PC-3 (cell line): ENCODE results near the gene SGTA. TPM values are rescaled to one million over a fixed set of nuclear protein-coding genes. Genes with fewer than 3 reads are reported as not detected.

Source experiments
- ATAC-seq: fragments of 200-7000 bp; cut with Tn5 transposase; 2 replicates; pipeline ENCODE4 v1.9.1; 2020; ENCODE audit warnings: mild to moderate bottlenecking, moderate library complexity
- BruUV-seq: library from RNA; stranded (reverse); fragments of 400-500 nt; replicated peaks from 2 replicates; lab custom pipeline; 2021; lab: Mats Ljungman, UMichigan
- CTCF ChIA-PET: fragments of 300-600 bp; sonication (Branson Sonifier 250); formaldehyde crosslinking; loops from one replicate; lab custom pipeline; 2022; ENCODE audit warnings: antibody characterized with exemption; lab: Charles Lee
- POLR2A ChIA-PET: fragments of 300-600 bp; sonication (Branson Sonifier 250); formaldehyde crosslinking; loops from one replicate; lab custom pipeline; 2022; ENCODE audit warnings: antibody characterized with exemption; ENCODE audit not compliant: unreplicated experiment; lab: Charles Lee
- DNase-seq: peaks from one replicate; pipeline ENCODE4 v3.0.0-alpha.2; 2015
- H2AFZ ChIP-seq: fragments of 300-600 bp; sonication (generic); 2 replicates; pipeline ENCODE4 v1.6.0; 2016; ENCODE audit warnings: antibody characterized with exemption, low read length
- H3F3A ChIP-seq: fragments of 300-600 bp; sonication (generic); one replicate; pipeline ENCODE4 v1.6.0; 2017; ENCODE audit warnings: antibody characterized with exemption, low read length, control low read depth, mild to moderate bottlenecking; ENCODE audit not compliant: unreplicated experiment
- H3K27ac ChIP-seq: fragments of 300-600 bp; sonication (generic); 2 replicates; pipeline ENCODE4 v1.5.1; 2016; ENCODE audit warnings: mild to moderate bottlenecking, low read length
- H3K27me3 ChIP-seq: fragments of 300-600 bp; sonication (generic); 2 replicates; pipeline ENCODE4 v1.6.1; 2016; ENCODE audit warnings: low read length, mixed read lengths
- H3K36me3 ChIP-seq: fragments of 300-600 bp; sonication (generic); 2 replicates; pipeline ENCODE4 v1.6.1; 2016; ENCODE audit warnings: low read depth, mixed run types, low read length, mixed read lengths
- H3K4me1 ChIP-seq: fragments of 300-600 bp; sonication (generic); 2 replicates; pipeline ENCODE4 v1.5.1; 2016; ENCODE audit warnings: low read length; ENCODE audit not compliant: insufficient read depth
- H3K4me2 ChIP-seq: fragments of 300-600 bp; sonication (generic); 2 replicates; pipeline ENCODE4 v1.6.0; 2016; ENCODE audit warnings: low read length
- H3K4me3 ChIP-seq: fragments of 300-600 bp; sonication (generic); 2 replicates; pipeline ENCODE4 v1.5.1; 2016; ENCODE audit warnings: mild to moderate bottlenecking, low read length, mixed read lengths
- H3K79me2 ChIP-seq: fragments of 300-600 bp; sonication (generic); 2 replicates; pipeline ENCODE4 v1.6.1; 2017; ENCODE audit warnings: low read length, mixed read lengths
- H3K9ac ChIP-seq: fragments of 300-600 bp; sonication (generic); 2 replicates; pipeline ENCODE4 v1.6.0; 2016; ENCODE audit warnings: mild to moderate bottlenecking, low read length
- H3K9me2 ChIP-seq: fragments of 300-600 bp; sonication (generic); replicated peaks from 2 replicates; pipeline ENCODE4 v1.6.1; 2016; ENCODE audit warnings: mixed run types, low read length, mixed read lengths
- H3K9me3 ChIP-seq: fragments of 300-600 bp; sonication (generic); 2 replicates; pipeline ENCODE4 v1.6.1; 2016; ENCODE audit warnings: low read length, mixed read lengths
- H4K20me1 ChIP-seq: fragments of 300-600 bp; sonication (generic); 2 replicates; pipeline ENCODE4 v1.6.1; 2016; ENCODE audit warnings: low read length, mixed read lengths
- CTCF ChIP-seq: fragments of 300-600 bp; sonication (generic); conservative IDR thresholded peaks from 2 replicates; pipeline ENCODE4 v1.5.1; 2017; ENCODE audit warnings: antibody characterized with exemption, low read depth, mild to moderate bottlenecking, low read length
- EZH2 ChIP-seq: fragments of 300-600 bp; sonication (generic); IDR thresholded peaks from one replicate; pipeline ENCODE4 v1.6.1; 2017; ENCODE audit warnings: antibody characterized with exemption, mild to moderate bottlenecking, low read length; ENCODE audit not compliant: unreplicated experiment
- EZH2phosphoT487 ChIP-seq: fragments of 300-600 bp; sonication (generic); IDR thresholded peaks from 2 replicates; pipeline ENCODE4 v1.6.1; 2018; ENCODE audit warnings: mild to moderate bottlenecking, antibody characterized with exemption, low read length, borderline replicate concordance
- intact Hi-C: fragments of 100-400 bp; cut with micrococcal nuclease; formaldehyde crosslinking; loops from 2 replicates; pipeline ENCODE4 v1.9.0; 2023
- total RNA-seq: library from RNA; depleted of rRNA; stranded (reverse); fragments of >200 nt; gene quantifications from 2 replicates; pipeline ENCODE4 v1.2.3, GENCODE V29; 2014

SGTA gene
- total RNA-seq, 1 experiment from 2014 or later: 78.6 TPM

DNA sequence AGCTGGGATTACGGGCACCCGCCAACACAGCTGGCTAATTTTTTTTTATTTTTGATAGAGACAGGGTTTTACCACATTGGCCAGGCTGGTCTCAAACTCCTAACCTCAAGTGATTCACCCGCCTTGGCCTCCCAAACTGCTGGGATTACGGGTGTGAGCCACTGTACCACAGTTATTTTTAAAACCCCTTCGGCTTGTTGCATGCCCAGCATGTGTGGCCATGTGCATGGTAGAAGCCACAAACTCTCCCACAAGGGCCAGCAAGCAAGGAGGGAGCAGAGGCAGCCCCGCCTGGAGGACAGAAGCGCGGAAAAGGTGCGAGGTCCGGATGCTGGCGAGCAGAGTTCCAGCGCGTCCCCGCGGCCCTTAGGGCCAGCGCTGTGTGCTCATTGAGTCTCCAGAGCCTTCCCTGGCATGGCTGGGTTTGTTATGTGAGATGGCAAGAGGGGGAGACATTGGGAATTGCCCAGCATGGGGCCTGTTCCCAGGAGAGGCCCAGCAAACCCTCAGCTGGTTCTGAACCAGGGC is 15.1 kb upstream of the SGTA start:
- Histone ChIP-seq H3K9me3 (no peaks in the 10 kb centered on the region), H3K79me2 (no peaks in the 10 kb centered on the region), H3K27me3 (no peaks in the 10 kb centered on the region), H3K4me2 (no peak overlapping the region), H3K36me3 (no peaks in the 10 kb centered on the region; the same call in none of the 2 replicates), H3F3A (no peaks in the 10 kb centered on the region), H3K9ac (no peak overlapping the region), H4K20me1 (no peaks in the 10 kb centered on the region), H3K27ac (no peak overlapping the region), H3K9me2 (no peaks in the 10 kb centered on the region), H3K4me1 (no peaks in the 10 kb centered on the region), H2AFZ (no peak overlapping the region), H3K4me3 (no peak overlapping the region)
- TF ChIP-seq EZH2phosphoT487 (no peak), EZH2 (no peak), CTCF (no peak)
- intact Hi-C loops: no loop called here
- ChIA-PET CTCF (no interaction called here), POLR2A (no interaction called here)
- DNase-seq: no peak
- no TSS peak for BruUV-seq
- no peak for ATAC-seq

DNA sequence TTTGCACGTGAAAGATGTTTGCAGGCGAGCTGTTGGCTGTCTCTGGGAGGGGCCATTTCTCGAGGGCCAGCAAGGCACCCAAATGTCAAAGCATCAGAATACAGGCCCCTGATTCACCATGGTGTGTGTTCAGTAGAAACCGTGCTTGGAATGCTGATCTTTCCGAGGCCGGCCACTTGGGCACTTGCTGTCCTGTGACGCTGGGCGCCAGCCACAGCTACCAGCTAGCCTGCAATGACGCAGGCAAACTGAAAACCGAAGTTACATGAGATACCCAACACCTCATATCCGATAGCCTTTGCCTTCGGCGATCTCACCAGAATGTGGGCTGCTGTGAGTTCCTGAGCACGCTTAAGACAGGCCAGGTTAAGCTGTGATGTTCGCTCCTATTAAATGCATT is 14.2 kb upstream of the SGTA start:
- Histone ChIP-seq H3K9me2 (no peaks in the 10 kb centered on the region), H3K9ac (no peak overlapping the region), H4K20me1 (no peaks in the 10 kb centered on the region), H3K9me3 (no peaks in the 10 kb centered on the region), H3K79me2 (no peaks in the 10 kb centered on the region), H3K27ac (no peak overlapping the region), H3K27me3 (no peaks in the 10 kb centered on the region), H3K4me2 (no peak overlapping the region), H3K4me1 (no peaks in the 10 kb centered on the region), H3F3A (no peaks in the 10 kb centered on the region), H2AFZ (no peak overlapping the region), H3K36me3 (no peaks in the 10 kb centered on the region; the same call in 1 of the 2 replicates), H3K4me3 (no peak overlapping the region)
- DNase-seq: no peak
- BruUV-seq: no TSS peak
- no peak for ATAC-seq
- intact Hi-C loops: no loop called here
- POLR2A ChIA-PET: no interaction called here
- CTCF ChIA-PET: no interaction called here
- no peak for TF ChIP-seq EZH2phosphoT487

GRCh38 chr19:2796659-2797266 is 13.7 kb upstream of the SGTA start:
- Histone ChIP-seq H3K9me3 (no peaks in the 10 kb centered on the region), H3K27ac (no peak overlapping the region), H3F3A (no peaks in the 10 kb centered on the region), H3K79me2 (no peaks in the 10 kb centered on the region), H3K4me1 (no peaks in the 10 kb centered on the region), H3K9me2 (no peaks in the 10 kb centered on the region), H3K9ac (no peak overlapping the region), H4K20me1 (no peaks in the 10 kb centered on the region), H3K4me2 (no peak overlapping the region), H3K27me3 (no peaks in the 10 kb centered on the region), H2AFZ (no peak overlapping the region), H3K4me3 (no peak overlapping the region), H3K36me3 (no peaks in the 10 kb centered on the region; the same call in 1 of the 2 replicates)
- TF ChIP-seq CTCF: no peak
- no peak for ATAC-seq
- ChIA-PET POLR2A (no interaction called here), CTCF (no interaction called here)
- intact Hi-C loops: no loop called here
- no TSS peak for BruUV-seq
- no peak for DNase-seq
